NCI-H748 (cell line): ENCODE data around the gene GNG4.
A peak's percentile ranks its signal among the peaks of the same experiment; 100 is the strongest.
"Not testable (repeated sequence)": the region's sequence is repeated elsewhere in the genome, so short reads cannot be mapped to it uniquely, and the experiment has no call there.

Experiments
- DNase-seq: peaks from one replicate; lab custom pipeline; 2025; ENCODE audit not compliant: unreplicated experiment; lab: John Stamatoyannopoulos, UW

GNG4 gene

DNA sequence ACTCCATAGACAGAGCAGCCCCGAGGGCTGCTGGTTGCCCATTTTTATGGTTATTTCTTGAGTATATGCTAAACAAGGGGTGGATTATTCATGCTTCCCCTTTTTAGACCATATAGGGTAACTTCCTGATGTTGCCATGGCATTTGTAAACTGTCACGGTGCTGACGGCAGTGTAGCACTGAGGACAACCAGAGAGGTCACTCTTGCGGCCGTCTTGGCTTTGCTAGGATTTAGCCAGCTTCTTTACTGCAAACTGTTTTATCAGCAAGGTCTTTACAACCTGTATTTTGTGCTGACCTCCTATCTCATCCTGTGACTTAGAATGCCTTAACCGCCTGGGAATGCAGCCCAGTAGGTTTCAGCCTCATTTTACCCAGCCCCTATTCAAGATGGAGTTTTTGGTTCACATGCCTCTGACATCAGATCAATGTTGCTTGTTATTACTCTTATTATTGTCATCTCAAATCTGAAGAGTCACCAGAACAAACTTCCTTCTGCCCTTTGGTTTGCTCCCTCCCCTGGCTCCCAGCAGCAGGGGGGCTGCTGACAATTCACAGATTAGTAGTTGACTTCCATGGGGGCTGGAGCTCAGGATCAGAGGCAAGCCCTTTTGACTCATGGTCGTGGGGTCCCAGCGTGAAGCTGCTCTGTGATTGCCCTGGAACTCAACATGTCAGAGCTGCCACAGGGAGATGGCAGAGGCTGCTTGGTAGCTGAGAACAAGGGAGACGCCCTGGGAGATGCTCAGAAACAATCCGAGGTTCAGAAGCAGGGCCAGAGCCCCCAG lies 103.0 kb downstream of the GNG4 start:
- DNase-seq: not testable (repeated sequence)

DNA sequence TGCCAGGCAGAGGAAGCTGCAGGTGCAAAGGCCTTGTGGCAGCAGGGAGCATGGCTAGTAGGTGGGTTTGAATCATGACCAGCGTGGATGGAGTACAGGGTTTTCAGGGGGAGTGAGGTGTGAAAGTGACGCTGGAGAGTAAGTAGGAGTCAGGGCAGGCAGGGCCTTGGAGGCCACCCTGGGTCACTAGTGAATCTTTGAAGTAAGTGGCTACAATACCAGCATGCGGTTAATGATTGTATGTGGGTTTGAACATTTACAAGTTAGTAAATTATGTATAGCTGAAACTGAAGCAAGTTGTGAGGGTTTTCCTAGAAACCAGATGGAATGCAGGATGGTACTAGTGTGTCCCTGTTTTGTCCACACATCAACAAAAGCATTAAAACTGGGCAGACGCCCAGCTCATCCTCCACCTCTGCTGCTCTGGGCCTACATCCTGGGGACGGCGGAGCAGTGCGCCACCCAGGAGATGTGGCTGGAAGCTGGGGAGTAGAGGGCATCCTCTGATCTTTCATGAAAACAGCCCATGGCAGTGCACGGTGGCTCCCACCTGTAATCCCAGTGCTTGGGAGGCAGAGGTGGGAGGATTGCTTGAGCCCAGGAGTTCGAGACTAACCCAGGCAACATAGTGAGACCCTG lies 104.2 kb downstream of the GNG4 start:
- no peak for DNase-seq

DNA sequence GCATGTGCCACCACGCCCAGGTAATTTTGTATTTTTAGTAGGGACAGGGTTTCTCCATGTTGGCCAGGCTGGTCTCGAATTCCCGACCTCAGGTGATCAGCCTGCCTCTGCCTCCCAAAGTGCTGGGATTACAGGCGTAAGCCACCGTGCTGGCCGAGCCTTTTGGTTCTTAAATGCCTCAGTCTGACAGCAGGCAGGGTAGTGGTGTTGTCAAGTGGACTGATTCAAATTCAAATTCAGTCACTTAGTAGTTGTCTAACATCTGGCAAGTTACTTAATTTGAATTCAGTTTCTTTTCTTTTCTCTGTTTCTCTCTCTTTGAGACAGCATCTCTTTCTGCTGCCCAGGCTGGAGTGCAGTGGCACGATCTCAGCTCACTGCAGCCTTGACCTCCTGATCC lies 106.7 kb downstream of the GNG4 start:
- not testable (repeated sequence) for DNase-seq

DNA sequence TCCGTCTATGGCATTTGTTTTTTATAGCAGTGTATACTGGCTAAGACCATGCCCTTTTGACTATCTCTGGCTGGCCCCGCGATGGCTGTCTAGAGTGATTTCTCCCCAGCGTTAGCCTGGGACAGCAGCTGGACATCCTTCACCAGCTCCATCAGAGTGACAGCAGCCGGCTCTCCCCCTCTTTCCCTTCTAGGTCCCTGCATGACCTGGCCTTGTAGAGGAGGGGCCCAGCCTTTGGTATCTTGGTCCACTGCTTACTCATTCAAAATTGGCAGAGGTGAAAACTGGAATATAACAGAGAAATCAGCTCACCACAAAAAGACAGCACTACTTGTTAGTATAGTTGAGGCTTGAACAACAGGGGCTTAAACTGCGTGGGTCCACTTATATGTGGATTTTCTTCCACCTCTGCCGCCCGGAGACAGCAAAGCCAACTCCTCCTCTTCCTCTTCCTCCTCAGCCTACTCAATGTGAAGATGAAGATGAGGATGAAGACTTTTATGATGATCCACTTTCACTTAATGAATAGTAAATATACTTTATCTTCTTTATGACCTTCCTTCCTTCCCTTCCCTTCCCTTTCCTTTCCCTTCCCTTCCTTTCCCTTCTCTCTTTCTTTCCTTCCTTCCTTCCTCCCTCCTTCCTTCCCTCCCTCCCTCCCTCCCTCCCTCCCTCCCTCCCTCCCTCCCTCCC lies 116.0 kb downstream of the GNG4 start:
- DNase-seq: no peak

DNA sequence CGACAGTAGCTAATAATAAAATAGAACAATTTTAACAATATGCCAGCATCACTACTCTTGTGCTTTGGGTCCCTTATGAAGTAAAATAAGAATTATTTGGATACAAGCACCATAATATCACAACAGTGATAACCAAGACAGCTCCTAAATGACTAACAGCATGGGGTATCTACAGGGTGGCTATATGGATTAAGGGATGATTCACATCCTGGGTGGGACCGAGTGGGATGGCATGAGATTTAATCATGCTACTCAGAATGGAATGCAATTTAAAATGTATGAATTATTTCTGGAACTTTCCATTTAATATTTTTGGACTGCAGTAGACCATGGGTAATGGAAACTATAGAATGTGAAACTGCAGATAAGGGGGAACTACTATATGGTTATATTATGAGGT lies 117.2 kb downstream of the GNG4 start:
- DNase-seq: no peak

DNA sequence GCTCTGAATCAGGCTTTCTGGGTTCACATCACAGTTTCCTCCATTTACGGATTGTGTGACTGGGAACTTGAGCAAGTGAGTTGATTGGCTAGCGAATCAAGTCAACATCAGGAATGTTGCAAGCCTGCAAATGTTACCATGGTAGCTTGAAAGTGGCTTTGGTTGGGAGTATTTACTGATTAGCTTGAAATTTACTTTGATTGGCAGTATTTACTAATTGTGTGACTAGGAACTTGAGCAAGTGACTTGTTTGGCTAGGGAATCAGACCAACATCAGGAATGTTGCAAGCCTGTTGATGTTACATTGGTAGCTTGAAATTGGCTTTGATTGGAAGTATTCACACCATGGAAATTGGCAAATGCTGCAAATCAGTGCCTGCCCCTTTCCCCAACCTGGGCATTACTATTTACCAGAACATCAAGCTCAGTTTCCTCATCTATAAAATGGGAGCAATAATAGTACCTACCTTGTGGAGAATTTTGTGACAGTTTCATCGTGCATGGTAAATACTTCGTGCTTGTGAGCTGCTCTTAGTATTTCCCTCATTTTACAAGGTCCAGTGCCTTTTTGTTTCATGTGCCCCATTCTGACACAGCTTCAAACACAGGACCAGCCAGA lies 122.3 kb downstream of the GNG4 start:
- no peak for DNase-seq

DNA sequence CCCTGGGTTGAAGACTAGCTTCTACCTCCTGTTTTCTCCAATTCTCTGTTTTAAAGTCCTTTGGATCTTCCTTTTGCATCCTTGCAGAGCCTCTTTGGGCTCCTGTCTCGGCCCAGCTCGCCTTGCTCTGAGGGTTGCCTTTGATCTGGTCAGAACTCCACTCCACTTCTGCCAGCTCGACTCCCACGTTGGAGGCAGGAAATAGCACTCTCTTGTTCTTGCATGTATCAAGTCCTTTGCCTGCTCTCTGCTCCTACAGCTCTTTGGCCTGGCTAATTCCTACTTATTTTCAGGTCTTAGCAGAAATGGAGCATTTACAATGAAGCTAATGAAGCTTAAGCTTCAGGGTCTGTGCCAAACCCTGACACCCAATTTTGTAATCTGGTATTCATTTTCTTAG lies 124.3 kb downstream of the GNG4 start:
- no peak for DNase-seq

DNA sequence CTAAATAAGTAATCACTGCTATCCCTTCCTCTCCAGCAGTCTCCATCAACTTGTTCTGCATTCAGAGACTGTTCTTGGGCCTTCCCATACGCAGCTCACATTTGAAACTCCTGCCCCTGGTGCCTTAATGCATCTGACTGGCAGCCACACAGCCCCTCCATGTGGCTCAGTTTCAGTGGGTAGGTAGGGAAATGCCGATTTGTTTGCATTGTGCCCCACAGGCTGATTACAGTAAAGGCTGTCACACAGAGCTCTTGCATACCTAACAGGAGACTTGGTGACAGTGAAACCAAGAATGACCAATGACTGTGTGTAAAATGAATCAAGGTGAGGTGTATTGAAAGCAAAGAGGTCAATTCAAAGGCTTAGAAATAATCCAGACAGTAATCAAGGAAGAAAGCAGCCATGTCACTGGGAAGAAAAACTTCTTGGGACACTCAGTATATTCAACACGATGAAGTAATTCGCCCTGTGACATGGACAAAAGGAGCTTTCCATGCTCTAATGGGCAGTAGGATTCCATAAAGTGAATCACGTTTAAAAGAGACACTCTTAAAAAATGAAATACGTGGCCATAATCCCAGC lies 132.6 kb downstream of the GNG4 start:
- no peak for DNase-seq

DNA sequence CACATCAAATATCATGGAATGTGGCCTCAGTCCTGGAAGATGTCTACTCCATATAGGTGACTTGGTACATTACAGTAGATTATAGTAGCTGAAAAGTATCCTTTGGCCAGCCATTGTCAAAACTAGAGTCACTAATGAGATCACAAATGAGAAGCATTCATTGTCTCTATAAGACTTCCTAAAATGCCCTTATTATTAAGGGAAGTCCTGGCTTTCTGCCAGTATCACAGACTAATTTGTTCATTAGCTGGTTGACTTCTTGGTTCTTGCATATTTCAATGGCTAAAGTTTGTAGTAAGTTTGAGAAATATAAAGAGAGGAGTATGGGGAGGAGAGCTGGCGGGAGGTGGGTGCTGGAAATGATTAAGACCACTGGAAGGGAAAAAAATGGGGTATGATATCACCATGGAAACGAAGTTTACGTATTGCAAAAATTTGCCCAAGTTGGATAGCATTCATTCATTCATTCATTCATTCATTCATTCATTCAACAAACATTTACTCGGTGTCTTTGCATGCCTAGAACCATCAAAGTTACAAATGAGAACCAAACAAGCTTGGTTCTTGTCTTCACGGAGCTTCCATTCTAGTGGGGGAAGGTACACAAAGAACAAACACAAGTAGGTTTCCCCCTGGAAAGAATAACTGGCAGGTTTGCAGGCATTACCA lies 133.6 kb downstream of the GNG4 start:
- no peak for DNase-seq

DNA sequence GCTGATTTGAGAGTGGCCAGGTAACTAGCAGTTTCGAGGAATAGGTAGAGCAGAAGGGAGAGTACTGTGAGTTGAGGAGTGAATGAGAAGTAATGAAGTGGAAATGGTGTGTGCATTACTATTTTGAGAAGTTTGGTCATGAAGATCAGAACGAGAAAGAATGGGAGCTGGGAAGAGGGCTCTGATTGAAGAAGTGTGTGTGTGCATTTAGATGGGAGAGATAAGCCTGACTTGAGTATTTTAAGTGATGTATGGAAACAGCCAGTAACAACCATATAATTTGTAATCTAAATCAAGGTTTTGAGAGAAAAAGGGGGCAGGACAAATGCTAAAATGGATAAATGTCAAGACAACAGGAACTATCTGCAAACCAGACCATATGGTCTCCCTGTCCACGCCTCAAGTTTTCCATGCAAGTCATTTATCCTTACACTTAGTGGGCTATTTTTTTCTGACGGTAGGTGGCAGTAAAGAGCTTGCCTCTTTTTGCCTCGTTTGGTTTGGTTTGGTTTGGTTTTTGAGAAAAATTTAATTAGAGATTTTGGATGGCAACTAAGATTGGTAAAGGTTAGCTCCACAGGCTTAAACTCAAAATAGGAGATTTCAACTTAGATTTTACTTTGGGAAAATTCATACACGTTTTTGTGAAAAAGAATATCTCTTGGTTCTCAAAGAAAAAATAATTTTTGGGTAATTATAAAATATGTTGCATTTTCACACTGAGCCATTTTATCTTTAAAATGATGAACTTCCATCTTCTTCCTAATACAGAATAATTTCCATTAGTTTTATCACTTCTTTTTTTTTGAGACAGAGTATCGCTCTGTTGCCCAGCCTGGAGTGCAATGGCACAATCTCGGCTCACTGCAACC lies 135.9 kb downstream of the GNG4 start:
- peak; percentile 54 for DNase-seq

DNA sequence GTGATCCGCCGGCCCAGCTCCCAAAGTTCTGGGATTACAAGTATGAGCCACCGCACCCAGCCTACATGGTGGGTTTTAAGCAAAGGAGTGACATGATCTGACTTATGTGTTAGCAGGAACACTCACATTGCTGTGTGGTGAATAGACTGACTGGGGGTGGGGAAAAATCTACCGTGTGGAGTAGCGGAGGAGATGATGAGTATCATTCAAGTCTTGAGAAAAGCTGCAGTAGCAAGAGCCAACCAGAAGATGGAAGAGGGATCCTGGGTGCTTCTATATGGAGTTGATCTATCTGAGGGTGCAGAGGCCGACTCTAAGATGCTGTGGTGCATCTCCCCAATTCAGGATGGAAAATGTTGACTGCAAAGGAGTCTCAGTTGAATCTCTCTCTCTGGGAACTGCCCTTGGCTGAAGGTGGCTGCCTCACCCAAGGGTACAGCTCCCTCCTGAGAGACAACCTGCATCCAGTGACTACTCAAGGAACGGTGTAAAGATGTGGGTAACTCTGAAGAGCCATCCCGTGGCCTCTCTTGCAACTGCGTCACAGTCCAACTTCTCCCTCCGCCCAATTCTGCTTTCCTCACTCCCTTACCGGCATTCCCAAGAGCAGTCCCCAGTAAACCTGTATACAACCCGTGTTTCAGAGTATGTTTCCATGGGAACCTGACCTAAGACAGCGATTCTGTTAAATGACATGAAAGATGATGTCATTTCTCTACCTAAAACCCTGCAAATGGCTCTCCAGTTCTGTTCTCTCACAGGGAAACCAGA lies 137.9 kb downstream of the GNG4 start:
- DNase-seq: no peak

DNA sequence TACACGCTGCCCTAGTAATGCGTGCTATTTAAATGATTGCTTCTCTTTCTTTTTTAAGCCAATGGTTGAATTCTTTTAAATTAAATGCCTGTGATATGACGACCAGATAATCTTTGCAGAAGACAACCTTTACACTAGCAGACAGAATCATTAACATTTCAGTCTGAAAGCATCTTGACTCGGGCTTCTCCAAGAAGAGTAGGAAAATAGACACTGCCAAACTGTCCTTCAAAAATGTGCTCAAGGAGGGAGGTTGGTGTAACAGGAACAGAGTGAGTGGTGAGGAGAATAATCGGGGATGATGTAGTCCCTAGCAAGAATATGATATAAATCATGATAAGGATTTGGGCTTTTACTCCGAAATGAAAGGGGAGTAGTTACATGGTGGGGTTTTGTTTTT lies 138.8 kb downstream of the GNG4 start:
- DNase-seq: no peak

DNA sequence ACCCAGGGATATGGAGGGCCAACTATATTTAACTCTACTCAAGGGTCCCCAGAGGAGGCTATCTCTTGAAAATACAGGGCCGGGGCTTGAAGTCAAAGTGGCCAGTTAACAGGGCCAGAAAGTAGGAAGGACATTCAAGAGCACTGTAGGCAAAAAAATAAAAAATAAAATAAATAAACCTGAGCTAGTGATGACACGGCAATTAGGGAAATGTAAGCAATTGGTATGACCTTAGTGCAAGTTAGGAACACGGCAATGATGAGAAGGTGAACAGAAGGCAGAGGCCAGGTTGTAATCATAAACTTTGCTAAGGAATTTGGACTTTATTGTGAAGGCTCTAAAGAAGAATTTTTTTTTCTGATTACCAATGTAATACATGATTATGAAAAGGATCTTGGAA lies 142.0 kb downstream of the GNG4 start:
- no peak for DNase-seq

DNA sequence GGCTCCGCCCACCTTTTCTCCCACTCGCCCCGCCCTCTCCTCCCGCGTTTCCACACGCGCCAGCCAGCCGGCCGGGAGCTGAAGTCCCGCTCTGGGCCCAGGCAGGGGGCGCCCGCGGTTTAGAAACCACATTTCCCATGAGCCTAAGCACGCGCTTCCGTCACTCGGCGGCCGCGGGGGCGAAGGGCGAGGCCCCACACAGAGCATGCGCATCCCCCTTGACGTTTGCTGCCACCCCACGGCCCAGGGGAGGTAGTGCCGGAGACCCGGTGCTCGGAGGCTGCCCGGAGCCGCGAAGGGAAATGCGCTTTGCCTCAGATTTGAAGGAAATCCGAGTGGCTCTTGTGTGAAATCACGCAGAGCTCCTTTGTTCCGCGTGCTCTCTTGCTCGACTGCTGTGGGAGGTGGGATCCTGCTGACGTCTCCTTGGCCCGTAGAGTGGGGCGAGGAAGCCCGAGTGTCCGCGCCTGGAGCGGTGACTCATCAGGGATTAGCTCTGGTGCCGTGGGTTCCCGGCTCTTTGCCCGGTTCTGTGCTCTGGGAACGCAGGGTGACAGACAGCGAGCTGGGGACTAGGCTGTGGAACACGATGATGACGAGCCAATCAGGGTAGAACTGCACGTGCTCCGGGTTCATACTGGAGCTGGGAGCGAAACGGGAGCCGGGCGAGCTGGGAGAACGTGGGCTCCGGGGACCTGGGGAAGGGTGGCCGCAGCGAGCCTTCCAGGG lies 144.9 kb downstream of the GNG4 start:
- peak; percentile 97 for DNase-seq

DNA sequence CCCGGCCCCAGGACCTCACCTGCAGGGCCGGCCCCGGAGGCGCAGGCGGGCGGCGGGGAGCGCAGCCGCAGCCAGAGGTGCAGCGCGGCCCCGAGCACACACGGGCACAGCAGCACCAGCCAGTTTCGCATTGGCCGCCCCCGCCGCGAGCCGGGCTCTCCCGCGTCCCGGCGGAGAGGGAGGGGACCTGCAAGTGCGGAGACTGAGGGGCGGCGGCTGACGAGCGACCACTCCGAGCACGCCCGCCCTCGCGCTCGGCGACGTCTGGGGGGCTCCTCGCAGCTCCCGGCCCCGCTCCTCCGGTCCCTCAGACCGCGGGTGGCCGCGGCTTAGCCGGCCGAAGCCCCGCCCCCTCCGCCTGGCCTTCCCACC lies 145.5 kb downstream of the GNG4 start, which contains the start of gene B3GALNT2:
Gene B3GALNT2, minus strand, starts transcription at position 331 of the 372 bp plus-strand sequence. Its CDS starts 200 bp downstream, at position 131.
- DNase-seq: no peak

DNA sequence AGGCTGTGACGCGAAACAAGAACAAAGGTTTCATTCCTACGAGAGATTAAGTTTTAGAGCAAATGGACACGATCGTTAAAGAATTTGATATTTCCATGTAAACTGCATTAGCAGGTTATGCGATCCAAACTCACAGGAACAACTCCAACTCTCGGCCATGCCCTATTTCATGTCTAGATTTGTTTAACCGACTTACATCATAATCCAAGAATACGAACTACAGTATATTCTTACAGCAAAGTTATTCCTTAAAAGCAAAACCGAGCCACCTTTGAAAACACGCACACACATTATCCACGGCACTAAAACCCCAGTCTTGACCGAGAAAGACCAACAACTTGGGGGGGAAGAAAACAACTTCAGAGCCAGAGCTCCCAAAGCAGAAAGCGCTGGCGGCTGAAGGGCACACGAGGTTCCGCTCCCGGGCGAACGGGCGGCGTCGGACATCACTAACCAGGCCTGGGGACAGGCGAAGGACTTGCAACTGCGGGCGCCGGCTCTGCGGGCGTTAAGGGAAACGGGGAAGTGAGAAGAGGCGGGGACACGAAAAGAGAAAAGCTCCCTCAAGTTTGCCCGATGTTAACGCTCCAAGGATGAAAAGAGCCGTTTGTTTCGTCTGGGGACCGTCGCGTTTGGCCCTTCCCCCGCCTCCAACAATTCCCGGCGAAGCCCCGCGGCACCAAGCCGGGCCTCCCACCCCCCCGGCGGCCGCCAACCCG lies 146.0 kb downstream of the GNG4 start:
- DNase-seq: peak; percentile 72

DNA sequence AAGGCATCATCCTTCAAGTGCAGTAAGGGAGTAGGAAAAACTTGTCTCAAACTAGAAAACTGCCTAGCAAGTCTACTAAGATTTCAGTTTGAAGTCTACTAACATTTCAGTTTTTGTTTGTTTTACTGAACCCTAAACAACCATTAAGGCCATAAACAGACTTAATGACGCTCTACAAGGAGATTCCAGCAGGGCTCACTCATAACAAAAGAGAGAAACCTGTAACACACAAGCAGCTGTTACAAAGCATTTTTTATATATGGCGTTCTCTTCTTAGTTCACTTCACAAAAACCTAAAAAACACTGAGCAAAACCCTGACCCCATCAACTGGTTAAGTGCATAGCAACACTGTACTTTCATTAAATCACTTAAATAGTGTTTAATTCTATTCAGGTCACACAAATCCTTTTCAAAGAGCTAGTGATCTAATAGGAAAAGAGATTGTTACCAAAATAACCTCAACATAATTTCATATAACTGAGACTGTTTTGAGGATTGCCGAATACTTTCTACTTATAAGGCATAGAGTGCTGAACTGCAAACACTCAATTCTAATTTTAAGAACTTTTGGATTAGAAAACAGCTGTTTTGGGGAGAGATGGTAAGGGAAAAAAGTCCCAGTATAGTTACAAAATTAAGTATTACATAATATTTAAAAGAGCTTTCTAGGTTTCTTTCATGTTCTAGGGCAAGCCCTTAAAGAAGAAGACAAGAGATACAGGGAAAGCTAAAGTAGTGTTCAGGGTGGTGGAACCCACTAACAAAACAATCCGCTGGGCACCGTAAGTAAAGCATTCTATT lies 146.8 kb downstream of the GNG4 start:
- DNase-seq: no peak
